AG09319 (cell line): ENCODE results near the gene YWHAG.
"Not testable (repeated sequence)": the region's sequence is repeated elsewhere in the genome, so short reads cannot be mapped to it uniquely, and the experiment has no call there.

Source experiments
- DNase-seq: peaks from one replicate; pipeline ENCODE4 v3.0.0-alpha.2; 2010; ENCODE audit warnings: low read depth; ENCODE audit errors: extremely low read depth
- CTCF ChIP-seq: IDR thresholded peaks from 2 replicates; pipeline ENCODE4 v1.5.1; 2011; ENCODE audit warnings: low read depth, mild to moderate bottlenecking, inconsistent platforms, low read length, moderate library complexity

Gene YWHAG

DNA sequence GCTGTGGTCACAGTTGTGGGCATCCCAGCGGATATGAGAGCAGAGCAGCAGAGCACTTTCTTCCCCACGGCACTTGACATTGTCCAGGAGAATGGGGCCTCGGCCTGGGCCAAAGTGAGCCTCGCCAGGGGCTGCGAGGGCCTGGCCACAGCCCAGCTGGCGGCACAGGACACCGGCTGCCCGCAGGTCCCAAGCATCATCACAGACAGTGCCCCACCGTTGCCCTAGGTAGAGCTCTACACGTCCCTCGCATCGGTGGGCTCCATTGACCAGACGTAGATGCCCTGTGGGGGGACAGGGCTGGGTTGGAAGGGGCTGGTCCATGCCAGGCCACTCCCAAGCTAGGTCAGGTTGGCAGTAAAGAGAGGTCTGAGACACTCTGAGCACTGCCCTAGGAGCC, 31.3 kb upstream of the YWHAG start:
- no peak for DNase-seq
- TF ChIP-seq CTCF, result no peak

GRCh38 chr7:76387789-76388188, 29.0 kb upstream of the YWHAG start:
- not testable (repeated sequence) for DNase-seq

DNA sequence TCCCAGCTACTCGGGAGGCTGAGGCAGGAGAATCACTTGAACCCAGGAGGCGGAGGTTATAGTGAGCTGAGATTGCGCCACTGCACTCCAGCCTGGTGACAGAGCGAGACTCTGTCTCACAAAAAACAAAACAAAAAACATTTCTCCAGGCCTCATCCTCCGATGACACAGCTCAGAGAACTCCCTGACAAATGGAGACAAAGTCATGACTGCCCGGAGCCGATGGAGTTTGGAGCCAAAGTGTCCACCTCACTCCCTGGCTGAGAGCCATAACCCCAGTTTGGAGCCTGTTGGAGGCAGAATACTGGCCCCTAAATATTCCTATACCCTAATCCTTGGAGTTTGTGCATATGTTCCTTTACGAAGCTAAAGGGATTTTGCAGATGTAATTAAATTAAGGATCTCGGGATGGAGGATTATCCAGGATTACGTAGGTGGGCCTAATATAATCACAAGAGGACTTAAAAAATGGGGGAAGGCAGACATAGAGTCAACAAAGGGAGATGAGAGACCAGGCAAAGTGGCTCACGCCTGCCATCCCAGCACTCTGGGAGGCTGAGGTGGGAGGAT, 28.0 kb upstream of the YWHAG start:
- DNase-seq, result no peak
- no peak for TF ChIP-seq CTCF

DNA sequence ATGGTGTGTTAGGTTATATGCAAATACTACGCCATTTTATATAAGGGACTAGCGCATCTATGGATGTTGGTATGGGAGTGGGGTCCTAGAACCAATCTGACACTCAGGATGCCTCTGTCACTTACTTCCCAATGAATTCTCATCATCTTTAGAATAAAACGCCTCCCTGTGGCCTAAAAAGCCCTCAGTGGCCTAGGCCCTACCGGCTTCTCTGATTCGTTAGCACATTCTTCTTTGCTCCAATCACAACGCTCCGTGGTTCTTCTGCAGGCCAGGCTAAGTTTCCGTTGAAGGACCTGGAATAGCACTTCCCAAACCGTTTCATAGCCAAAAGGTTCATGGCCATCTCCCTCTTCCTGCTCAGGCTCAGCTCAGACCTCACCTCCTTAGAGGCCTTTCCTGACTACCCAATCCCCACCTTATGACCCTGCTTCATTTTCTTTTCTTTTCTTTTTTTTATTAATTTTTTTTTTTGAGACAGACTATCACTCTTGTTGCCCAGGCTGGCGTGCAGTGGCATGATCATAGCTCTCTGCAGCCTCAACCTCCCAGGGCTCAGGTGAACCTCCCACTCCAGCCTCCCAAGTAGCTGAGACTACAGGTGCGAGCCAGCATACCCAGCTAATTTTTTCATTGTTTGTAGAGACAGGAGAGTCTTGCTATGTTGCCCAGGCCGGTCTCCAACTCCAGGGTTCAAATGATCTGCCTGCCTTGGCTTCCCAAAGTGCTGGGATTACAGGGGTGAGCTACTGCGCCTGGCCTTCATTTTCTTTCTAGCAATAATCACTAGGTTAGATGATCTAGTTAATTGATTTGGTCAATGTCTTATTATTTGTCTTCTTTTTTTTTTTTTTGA, 24.5 kb upstream of the YWHAG start:
- no peak for DNase-seq
- TF ChIP-seq CTCF, result no peak

DNA sequence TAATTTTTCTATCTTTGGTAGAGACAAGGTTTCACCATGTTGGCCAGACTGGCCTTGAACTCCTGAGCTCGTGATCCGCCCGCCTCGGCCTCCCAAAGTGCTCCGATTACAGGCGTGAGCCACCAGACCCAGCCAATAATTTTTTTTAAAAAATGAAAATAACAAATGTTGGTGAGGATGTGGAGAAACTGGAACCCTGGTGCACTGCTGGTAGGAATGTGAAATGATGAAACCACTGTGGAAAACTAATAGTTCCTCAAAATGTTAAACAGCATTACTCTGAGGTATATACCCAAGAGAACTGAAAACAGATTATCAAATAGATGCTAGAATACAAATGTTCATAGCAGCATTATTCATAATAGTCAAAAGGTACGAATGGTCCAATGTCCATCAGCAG, 23.0 kb upstream of the YWHAG start:
- TF ChIP-seq CTCF, result no peak; the same call in 1 of the 2 replicates
- DNase-seq, result no peak

DNA sequence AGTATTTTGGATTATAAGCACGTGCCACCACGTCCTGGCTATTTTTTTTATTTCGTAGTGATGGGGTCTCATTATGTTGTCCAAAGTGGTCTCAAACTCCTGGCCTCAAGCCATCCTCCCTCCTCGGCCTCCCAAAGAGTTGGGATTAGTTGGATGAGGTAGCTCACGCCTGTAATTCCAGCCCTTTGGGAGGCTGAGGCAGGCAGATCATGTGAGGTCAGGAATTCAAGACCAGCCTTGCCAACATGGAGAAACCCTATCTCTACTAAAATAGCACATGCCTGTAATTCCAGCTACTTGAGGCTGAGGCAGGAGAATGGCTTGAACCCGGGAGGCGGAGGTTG, 21.8 kb upstream of the YWHAG start:
- no peak for TF ChIP-seq CTCF

GRCh38 chr7:76377186-76377918, 18.6 kb upstream of the YWHAG start:
- DNase-seq, result no peak
- TF ChIP-seq CTCF, result no peak

More for the DNA sequence above, 21.8 kb upstream of the YWHAG start:
- no peak for DNase-seq
